ENCODE results near the gene SKAP2. TPM values are rescaled to one million over a fixed set of nuclear protein-coding genes. Genes with fewer than 3 reads are reported as not detected.

SKAP2 gene
- total RNA-seq, 1 experiment from 2014 or later, result 12.7 TPM

GRCh38 chr7:26777385-26777784, 87.0 kb downstream of the SKAP2 start:
- DNase-seq (ENCODE audit: low read depth), result no peak

GRCh38 chr7:26760501-26760900, 103.9 kb downstream of the SKAP2 start:
- no peak for DNase-seq (ENCODE audit: low read depth)

GRCh38 chr7:26759108-26759507, 105.3 kb downstream of the SKAP2 start:
- DNase-seq (ENCODE audit: low read depth), result no peak

GRCh38 chr7:26743205-26743604, 121.2 kb downstream of the SKAP2 start:
- no peak for DNase-seq (ENCODE audit: low read depth)

- DNase-seq (ENCODE audit: low read depth), result no peak
Measured at GRCh38 chr7:26735976-26736600, 128.3 kb downstream of the SKAP2 start.

GRCh38 chr7:26729150-26729775, 135.1 kb downstream of the SKAP2 start:
- DNase-seq (ENCODE audit: low read depth), result no peak

- DNase-seq (ENCODE audit: low read depth), result no peak
Measured at GRCh38 chr7:26726051-26726450, 138.3 kb downstream of the SKAP2 start.

- no peak for DNase-seq (ENCODE audit: low read depth)
Measured at GRCh38 chr7:26724795-26725194, 139.6 kb downstream of the SKAP2 start.

- DNase-seq (ENCODE audit: low read depth), result no peak
Measured at GRCh38 chr7:26723129-26723528, 141.3 kb downstream of the SKAP2 start.

GRCh38 chr7:26721450-26721849, 142.9 kb downstream of the SKAP2 start:
- no peak for DNase-seq (ENCODE audit: low read depth)

GRCh38 chr7:26718063-26718462, 146.3 kb downstream of the SKAP2 start:
- DNase-seq (ENCODE audit: low read depth), result no peak

GRCh38 chr7:26714438-26714837, 150.0 kb downstream of the SKAP2 start:
- DNase-seq (ENCODE audit: low read depth), result no peak

GRCh38 chr7:26714006-26714405, 150.4 kb downstream of the SKAP2 start:
- DNase-seq (ENCODE audit: low read depth), result no peak

GRCh38 chr7:26709210-26709990, 155.0 kb downstream of the SKAP2 start:
- no peak for DNase-seq (ENCODE audit: low read depth)

- peak; percentile 90 for DNase-seq (ENCODE audit: low read depth)
Measured at GRCh38 chr7:26705567-26705966, 158.8 kb downstream of the SKAP2 start.

- no peak for DNase-seq (ENCODE audit: low read depth)
Measured at GRCh38 chr7:26704786-26705185, 159.6 kb downstream of the SKAP2 start.

GRCh38 chr7:26704036-26704435, 160.4 kb downstream of the SKAP2 start:
- DNase-seq (ENCODE audit: low read depth), result no peak

GRCh38 chr7:26700893-26701292, 163.5 kb downstream of the SKAP2 start:
- no peak for DNase-seq (ENCODE audit: low read depth)

- DNase-seq (ENCODE audit: low read depth), result no peak
Measured at GRCh38 chr7:26700386-26700785, 164.0 kb downstream of the SKAP2 start.

- no peak for DNase-seq (ENCODE audit: low read depth)
Measured at GRCh38 chr7:26699766-26700165, 164.6 kb downstream of the SKAP2 start.

GRCh38 chr7:26698806-26699205, 165.6 kb downstream of the SKAP2 start:
- DNase-seq (ENCODE audit: low read depth), result no peak

GRCh38 chr7:26698194-26698593, 166.2 kb downstream of the SKAP2 start:
- DNase-seq (ENCODE audit: low read depth), result no peak

- no peak for DNase-seq (ENCODE audit: low read depth)
Measured at GRCh38 chr7:26696978-26697377, 167.4 kb downstream of the SKAP2 start.
